Measurements from ENCODE around the gene DEUP1.

The DEUP1 gene

DNA sequence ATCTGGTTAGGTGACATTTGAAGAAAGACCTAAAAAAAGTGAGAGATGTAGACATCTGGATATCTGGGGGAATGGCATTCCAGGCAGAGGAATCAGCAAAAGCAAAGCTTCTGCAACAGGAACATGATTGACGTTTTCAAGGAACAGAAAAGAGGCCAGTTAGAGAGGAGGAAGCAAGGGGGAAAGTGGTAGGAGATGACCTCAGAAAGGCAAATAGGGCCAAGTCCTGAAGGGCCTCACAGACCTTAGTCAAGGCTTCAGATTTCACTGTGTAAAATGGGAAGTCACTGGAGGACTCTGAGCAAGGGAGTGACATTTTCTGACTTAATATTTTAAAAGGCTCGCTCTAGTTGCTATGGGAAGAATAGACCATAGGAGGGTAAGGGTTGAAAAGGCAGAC lies 9.7 kb downstream of the DEUP1 start:
- in situ Hi-C loops (cut with HindIII; ENCODE audit: low pct_ligation_motif_present, low sequenced_read_pairs) = no loop called here
- no peaks in the 10 kb centered on the region for H3K27me3 ChIP-seq (replicated peaks)
- no peak overlapping the region for H3K4me3 ChIP-seq (ENCODE audit: low read depth, low read length)
- no peak for DNase-seq
- no peak for TF ChIP-seq CTCF (IDR thresholded peaks at IDR 0.05; ENCODE audit: low read depth, low read length, missing control alignments)
- H3K36me3 ChIP-seq (replicated peaks) = no peaks in the 10 kb centered on the region
- H3K27ac ChIP-seq = no peak overlapping the region

- Histone ChIP-seq H3K4me3 (ENCODE audit: low read depth, low read length) (no peak overlapping the region), H3K36me3 (replicated peaks) (no peaks in the 10 kb centered on the region), H3K27ac (no peak overlapping the region), H3K27me3 (replicated peaks) (no peaks in the 10 kb centered on the region)
- no peak for TF ChIP-seq CTCF (IDR thresholded peaks at IDR 0.05; ENCODE audit: low read depth, low read length, missing control alignments)
- DNase-seq = no peak
- in situ Hi-C loops (cut with HindIII; ENCODE audit: low pct_ligation_motif_present, low sequenced_read_pairs) = no loop called here
Observed at GRCh38 chr11:93344855-93345333, 14.4 kb downstream of the DEUP1 start.

- Histone ChIP-seq H3K4me3 (ENCODE audit: low read depth, low read length) (no peak overlapping the region), H3K27ac (no peak overlapping the region), H3K36me3 (replicated peaks) (no peaks in the 10 kb centered on the region), H3K27me3 (replicated peaks) (no peaks in the 10 kb centered on the region)
- TF ChIP-seq CTCF (IDR thresholded peaks at IDR 0.05; ENCODE audit: low read depth, low read length, missing control alignments) = no peak
- in situ Hi-C loops (cut with HindIII; ENCODE audit: low pct_ligation_motif_present, low sequenced_read_pairs) = no loop called here
- no peak for DNase-seq
Observed at GRCh38 chr11:93348930-93349329, 18.4 kb downstream of the DEUP1 start.

- DNase-seq = no peak
- no peak overlapping the region for H3K4me3 ChIP-seq (ENCODE audit: low read depth, low read length)
- H3K27ac ChIP-seq = no peak overlapping the region
- in situ Hi-C loops (cut with HindIII; ENCODE audit: low pct_ligation_motif_present, low sequenced_read_pairs) = no loop called here
- H3K36me3 ChIP-seq (replicated peaks) = no peaks in the 10 kb centered on the region
- no peaks in the 10 kb centered on the region for H3K27me3 ChIP-seq (replicated peaks)
- TF ChIP-seq CTCF (IDR thresholded peaks at IDR 0.05; ENCODE audit: low read depth, low read length, missing control alignments) = no peak
Observed at GRCh38 chr11:93350835-93351234, 20.3 kb downstream of the DEUP1 start.

- no peak for TF ChIP-seq CTCF (IDR thresholded peaks at IDR 0.05; ENCODE audit: low read depth, low read length, missing control alignments)
- Histone ChIP-seq H3K27ac (no peak overlapping the region), H3K4me3 (ENCODE audit: low read depth, low read length) (no peak overlapping the region), H3K27me3 (replicated peaks) (no peaks in the 10 kb centered on the region), H3K36me3 (replicated peaks) (no peaks in the 10 kb centered on the region)
- in situ Hi-C loops (cut with HindIII; ENCODE audit: low pct_ligation_motif_present, low sequenced_read_pairs) = no loop called here
- no peak for DNase-seq
Observed at GRCh38 chr11:93359396-93359795, 28.9 kb downstream of the DEUP1 start.

DNA sequence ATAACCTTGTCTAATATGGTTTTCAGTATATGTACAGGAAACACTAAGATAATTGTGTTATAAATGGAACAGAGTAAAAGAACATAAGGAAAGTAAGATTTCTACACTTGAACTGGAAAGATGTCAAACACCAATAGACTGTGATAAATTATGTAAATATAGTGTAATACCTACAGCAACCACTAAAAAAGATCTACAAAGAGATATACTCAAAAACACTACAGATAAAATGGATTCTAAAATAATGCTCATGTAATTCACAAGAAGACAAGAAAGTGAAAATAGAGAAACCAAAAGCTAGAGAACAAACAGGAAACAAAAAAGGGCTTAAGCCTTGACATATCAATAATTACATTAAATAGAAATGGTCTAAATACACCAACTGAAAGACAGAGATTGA lies 30.9 kb downstream of the DEUP1 start:
- no peaks in the 10 kb centered on the region for H3K27me3 ChIP-seq (replicated peaks)
- no peak overlapping the region for H3K4me3 ChIP-seq (ENCODE audit: low read depth, low read length)
- DNase-seq = no peak
- TF ChIP-seq CTCF (IDR thresholded peaks at IDR 0.05; ENCODE audit: low read depth, low read length, missing control alignments) = no peak
- in situ Hi-C loops (cut with HindIII; ENCODE audit: low pct_ligation_motif_present, low sequenced_read_pairs) = no loop called here
- no peaks in the 10 kb centered on the region for H3K36me3 ChIP-seq (replicated peaks)
- H3K27ac ChIP-seq = no peak overlapping the region
